Measurements from ENCODE around the gene TMEM167B.
"Not testable (repeated sequence)": the region's sequence is repeated elsewhere in the genome, so short reads cannot be mapped to it uniquely, and the experiment has no call there.

The TMEM167B gene

GRCh38 chr1:109090196-109091077 is at the start of gene TMEM167B:
TMEM167B (plus strand) TSS chr1:109090764; CDS start chr1:109090873, 109 bp downstream.
- DNase-seq = peak; percentile 95

GRCh38 chr1:109040989-109041620 is 49.5 kb upstream of the TMEM167B start:
- DNase-seq = peak; percentile 33

GRCh38 chr1:109041621-109042468 is 48.7 kb upstream of the TMEM167B start, which contains the start of gene WDR47:
WDR47 (minus strand) TSS chr1:109042102; CDS start chr1:109023512, 18,590 bp downstream.
- peak; percentile 99 for DNase-seq

- no peak for DNase-seq
These were observed 45.0 kb upstream of the TMEM167B start for GRCh38 chr1:109045595-109045994.

- no peak for DNase-seq
These were observed 43.9 kb upstream of the TMEM167B start for GRCh38 chr1:109046671-109047070.

- DNase-seq = no peak
These were observed 43.2 kb upstream of the TMEM167B start for GRCh38 chr1:109047339-109047738.

GRCh38 chr1:109048335-109048734 is 42.2 kb upstream of the TMEM167B start:
- no peak for DNase-seq

- no peak for DNase-seq
These were observed 40.2 kb upstream of the TMEM167B start for GRCh38 chr1:109050228-109050995.

GRCh38 chr1:109052145-109052544 is 38.4 kb upstream of the TMEM167B start:
- not testable (repeated sequence) for DNase-seq

- DNase-seq = no peak
These were observed 34.5 kb upstream of the TMEM167B start for GRCh38 chr1:109056064-109056463.

GRCh38 chr1:109059026-109059425 is 31.5 kb upstream of the TMEM167B start:
- no peak for DNase-seq

GRCh38 chr1:109060707-109061106 is 29.9 kb upstream of the TMEM167B start:
- DNase-seq = no peak

GRCh38 chr1:109061183-109061582 is 29.4 kb upstream of the TMEM167B start:
- no peak for DNase-seq

GRCh38 chr1:109065137-109065536 is 25.4 kb upstream of the TMEM167B start:
- no peak for DNase-seq

- no peak for DNase-seq
These were observed 22.7 kb upstream of the TMEM167B start for GRCh38 chr1:109067883-109068282.

- DNase-seq = no peak
These were observed 21.3 kb upstream of the TMEM167B start for GRCh38 chr1:109069294-109069693.

- DNase-seq = peak; percentile 98
These were observed 14.8 kb upstream of the TMEM167B start, which contains the start of gene TAF13 for GRCh38 chr1:109075531-109076490. TAF13 (minus strand) TSS chr1:109076003; CDS start chr1:109075947, 56 bp downstream.

- DNase-seq = no peak
These were observed 12.2 kb upstream of the TMEM167B start for GRCh38 chr1:109078317-109078716.

- no peak for DNase-seq
These were observed 11.3 kb upstream of the TMEM167B start for GRCh38 chr1:109079240-109079622.

- no peak for DNase-seq
These were observed 10.0 kb upstream of the TMEM167B start for GRCh38 chr1:109080441-109081082.

Data from suppressor macrophage treated with lipopolysaccharide for 4 hours (primary cell).